Activated CD8-positive, alpha-beta T cell treated with anti-CD3 and anti-CD28 coated beads for 36 hours (primary cell): ENCODE measurements around the gene ALKBH3. TPM values are rescaled to one million over a fixed set of nuclear protein-coding genes. Genes with fewer than 3 reads are reported as not detected.

Experiments used
- ATAC-seq: fragments of 200-7000 bp; cut with Tn5 transposase; one replicate; pipeline ENCODE4 v1.10.0; 2021; ENCODE audit warnings: mild to moderate bottlenecking, moderate library complexity
- CTCF ChIA-PET: fragments of 350-600 bp; sonication (Branson Sonifier 250); formaldehyde crosslinking; loops from one replicate; lab custom pipeline; 2021; ENCODE audit warnings: antibody characterized with exemption; lab: Charles Lee
- POLR2A ChIA-PET: fragments of 350-600 bp; sonication (Branson Sonifier 250); formaldehyde crosslinking; loops from one replicate; lab custom pipeline; 2021; ENCODE audit warnings: antibody characterized with exemption; lab: Charles Lee
- DNase-seq: peaks from one replicate; pipeline ENCODE4 v3.0.0-alpha.2; 2020
- H3K27ac Mint-ChIP-seq: one replicate; pipeline ENCODE4 v1.8.0; 2021; ENCODE audit warnings: mild to moderate bottlenecking, mixed read lengths
- H3K27me3 Mint-ChIP-seq: one replicate; pipeline ENCODE4 v1.8.0; 2021; ENCODE audit warnings: mixed read lengths
- H3K36me3 Mint-ChIP-seq: one replicate; pipeline ENCODE4 v1.8.0; 2021; ENCODE audit warnings: low read depth, mixed read lengths
- H3K4me1 Mint-ChIP-seq: one replicate; pipeline ENCODE4 v1.8.0; 2021; ENCODE audit warnings: low read depth, mixed read lengths
- H3K4me3 Mint-ChIP-seq: one replicate; pipeline ENCODE4 v1.8.0; 2021; ENCODE audit warnings: mild to moderate bottlenecking, moderate library complexity, mixed read lengths
- H3K9me3 Mint-ChIP-seq: one replicate; pipeline ENCODE4 v1.8.0; 2021; ENCODE audit warnings: mixed read lengths
- CTCF ChIP-seq: fragments of 200-600 bp; IDR thresholded peaks from one replicate; pipeline ENCODE4 v1.8.0; 2022; ENCODE audit warnings: antibody characterized with exemption, mild to moderate bottlenecking
- intact Hi-C: fragments of 100-400 bp; cut with micrococcal nuclease; formaldehyde crosslinking; loops from one replicate; pipeline ENCODE4 v1.10.0; 2022
- total RNA-seq, 2 experiments: library from RNA; stranded (reverse); gene quantifications; one replicate each; pipeline ENCODE4 v1.2.3, GENCODE V29; 2021

The ALKBH3 gene
- total RNA-seq, 2 experiments from 2014 or later, result 40.1 to 48.4 TPM

GRCh38 chr11:43899094-43899493, 18.5 kb downstream of the ALKBH3 start:
- ChIA-PET POLR2A (no interaction called here), CTCF (interaction anchor here (1.3 to 3.3 kb wide), 2 partner anchors 10 to 46 kb away, joined by 3 to 16 read pairs; no protein-coding TSS in a partner anchor)
- H3K27me3 Mint-ChIP-seq, result no peaks in the 10 kb centered on the region
- no peak for DNase-seq
- ATAC-seq, result no peak
- intact Hi-C loops, result no loop called here
- H3K4me3 Mint-ChIP-seq, result no peak overlapping the region
- no peaks in the 10 kb centered on the region for H3K9me3 Mint-ChIP-seq
- H3K4me1 Mint-ChIP-seq, result no peaks in the 10 kb centered on the region
- peaks cover 50% of the 10 kb centered on the region for H3K36me3 Mint-ChIP-seq
- TF ChIP-seq CTCF, result no peak
- H3K27ac Mint-ChIP-seq, result no peak overlapping the region

GRCh38 chr11:43901551-43901950, 20.9 kb downstream of the ALKBH3 start:
- H3K27ac Mint-ChIP-seq, result no peak overlapping the region
- ATAC-seq, result no peak
- intact Hi-C loops, result no loop called here
- no peak for TF ChIP-seq CTCF
- peaks cover 6% of the 10 kb centered on the region for H3K4me1 Mint-ChIP-seq
- no peak for DNase-seq
- H3K9me3 Mint-ChIP-seq, result no peaks in the 10 kb centered on the region
- POLR2A ChIA-PET, result no interaction called here
- no peaks in the 10 kb centered on the region for H3K27me3 Mint-ChIP-seq
- no peak overlapping the region for H3K4me3 Mint-ChIP-seq
- CTCF ChIA-PET, result no interaction called here
- H3K36me3 Mint-ChIP-seq, result peaks cover 50% of the 10 kb centered on the region

GRCh38 chr11:43903078-43903477, 22.4 kb downstream of the ALKBH3 start:
- ChIA-PET POLR2A (no interaction called here), CTCF (interaction anchor here (4.0 kb wide), 1 partner anchor 14 kb away, joined by 27 read pairs; no protein-coding TSS in a partner anchor)
- no peaks in the 10 kb centered on the region for H3K27me3 Mint-ChIP-seq
- H3K9me3 Mint-ChIP-seq, result no peaks in the 10 kb centered on the region
- intact Hi-C loops, result no loop called here
- TF ChIP-seq CTCF, result no peak
- H3K4me1 Mint-ChIP-seq, result peaks cover 18% of the 10 kb centered on the region
- H3K36me3 Mint-ChIP-seq, result peaks cover 46% of the 10 kb centered on the region
- ATAC-seq, result no peak
- DNase-seq, result no peak
- no peak overlapping the region for H3K27ac Mint-ChIP-seq
- no peak overlapping the region for H3K4me3 Mint-ChIP-seq

GRCh38 chr11:43903969-43904368, 23.3 kb downstream of the ALKBH3 start:
- H3K9me3 Mint-ChIP-seq, result no peaks in the 10 kb centered on the region
- no peak for ATAC-seq
- intact Hi-C loops, result no loop called here
- no peak overlapping the region for H3K27ac Mint-ChIP-seq
- ChIA-PET CTCF (interaction anchor here (4.0 kb wide), 1 partner anchor 15 kb away, joined by 27 read pairs; no protein-coding TSS in a partner anchor), POLR2A (no interaction called here)
- peaks cover 18% of the 10 kb centered on the region for H3K4me1 Mint-ChIP-seq
- H3K27me3 Mint-ChIP-seq, result no peaks in the 10 kb centered on the region
- H3K4me3 Mint-ChIP-seq, result no peak overlapping the region
- peaks cover 40% of the 10 kb centered on the region for H3K36me3 Mint-ChIP-seq
- no peak for DNase-seq
- no peak for TF ChIP-seq CTCF

GRCh38 chr11:43904742-43905535, 24.3 kb downstream of the ALKBH3 start:
- no peak for TF ChIP-seq CTCF
- POLR2A ChIA-PET, result no interaction called here
- ATAC-seq (no peak), DNase-seq (no peak)
- no peaks in the 10 kb centered on the region for H3K27me3 Mint-ChIP-seq
- no peaks in the 10 kb centered on the region for H3K9me3 Mint-ChIP-seq
- H3K36me3 Mint-ChIP-seq, result peaks cover 37% of the 10 kb centered on the region
- intact Hi-C loops, result no loop called here
- peaks cover 18% of the 10 kb centered on the region for H3K4me1 Mint-ChIP-seq
- no peak overlapping the region for H3K27ac Mint-ChIP-seq
- CTCF ChIA-PET, result interaction anchor here (4.0 kb wide), 1 partner anchor 16 kb away, joined by 27 read pairs; no protein-coding TSS in a partner anchor
- H3K4me3 Mint-ChIP-seq, result no peak overlapping the region
